HCT116 (cell line): Measurements from ENCODE around the gene ANKRD13C. TPM values are rescaled to one million over a fixed set of nuclear protein-coding genes. Genes with fewer than 3 reads are reported as not detected.

Source experiments
- ATAC-seq: fragments of 200-7000 bp; cut with Tn5 transposase; 2 replicates; pipeline ENCODE4 v1.9.1; 2020; ENCODE audit warnings: mild to moderate bottlenecking, moderate library complexity
- BruUV-seq: library from RNA; stranded (reverse); fragments of 400-500 nt; replicated peaks from 2 replicates; lab custom pipeline; 2021; lab: Mats Ljungman, UMichigan
- CTCF ChIA-PET: fragments of 300-600 bp; sonication (Branson Sonifier 250); formaldehyde crosslinking; loops from one replicate; lab custom pipeline; 2021; ENCODE audit warnings: antibody characterized with exemption; lab: Charles Lee
- POLR2A ChIA-PET: fragments of 300-600, 350-600 bp; sonication (Branson Sonifier 250); formaldehyde crosslinking; loops from one replicate; lab custom pipeline; 2021; ENCODE audit warnings: antibody characterized with exemption; lab: Charles Lee
- RAD21 ChIA-PET, 2 experiments: fragments of 300-600 bp; sonication (Branson Sonifier 250); formaldehyde crosslinking; loops; one replicate each; lab custom pipeline; 2023; ENCODE audit warnings: low total read pairs in 2 of 2; ENCODE audit not compliant: uncharacterized antibody in 2 of 2, unreplicated experiment in 2 of 2, low non-redundant PET in 1 of 2; lab: Charles Lee
- DNase-seq: peaks from one replicate; pipeline ENCODE4 v3.0.0-alpha.2; 2010; ENCODE audit warnings: low read depth, low spot score
- H2AFZ ChIP-seq: fragments of 200-600 bp; shearing (Covaris generic), sonication (generic); 2 replicates; pipeline ENCODE4 v1.6.1; 2017; ENCODE audit warnings: low read depth, mixed run types, mixed read lengths, antibody characterized with exemption, low read length; ENCODE audit not compliant: poor library complexity, severe bottlenecking
- H3K27ac ChIP-seq: 2 replicates; pipeline ENCODE4 v1.5.1; 2012; ENCODE audit warnings: low read depth, low read length
- H3K27me3 ChIP-seq: fragments of 200-600 bp; sonication (generic); 2 replicates; pipeline ENCODE4 v1.6.1; 2016; ENCODE audit warnings: mixed run types, low read length, mixed read lengths; ENCODE audit not compliant: insufficient read depth
- H3K36me3 ChIP-seq, 2 experiments: fragments of 200-500 bp in 1 of 2; fragments of 200-600 bp in 1 of 2; sonication (Bioruptor generic) in 1 of 2; sonication (generic) in 1 of 2; 2 replicates each; pipeline versions ENCODE4 v1.5.1 to v1.6.1; 2014 to 2016; ENCODE audit warnings: low read length in 2 of 2, inconsistent platforms in 1 of 2, mixed read lengths in 1 of 2, mixed run types in 1 of 2; ENCODE audit not compliant: insufficient read depth in 2 of 2, control insufficient read depth in 1 of 2
- H3K4me1 ChIP-seq, 2 experiments: fragments of 200-600 bp in 1 of 2; sonication (generic) in 1 of 2; 2 replicates each; pipeline versions ENCODE4 v1.5.1 to v1.6.1; 2012 to 2017; ENCODE audit warnings: low read length in 2 of 2, inconsistent platforms in 1 of 2, mild to moderate bottlenecking in 1 of 2, mixed read lengths in 1 of 2, mixed run types in 1 of 2, moderate library complexity in 1 of 2; ENCODE audit not compliant: insufficient read depth in 2 of 2, control insufficient read depth in 1 of 2
- H3K4me2 ChIP-seq: fragments of 200-600 bp; sonication (generic); 2 replicates; pipeline ENCODE4 v1.6.1; 2017; ENCODE audit warnings: mixed run types, low read length, mixed read lengths
- H3K4me3 ChIP-seq, 2 experiments: fragments of 200-600 bp in 1 of 2; sonication (generic) in 1 of 2; replicated peaks in 1 of 2; 2 replicates each; pipeline ENCODE4 v1.5.1; 2011 to 2016; ENCODE audit warnings: low read length in 2 of 2, control low read depth in 1 of 2, low read depth in 1 of 2, mild to moderate bottlenecking in 1 of 2, mixed read lengths in 1 of 2, mixed run types in 1 of 2
- H3K79me2 ChIP-seq: fragments of 200-600 bp; sonication (generic); 2 replicates; pipeline ENCODE4 v1.6.1; 2017; ENCODE audit warnings: mild to moderate bottlenecking, mixed run types, low read length, moderate library complexity, mixed read lengths; ENCODE audit not compliant: insufficient read depth
- H3K9ac ChIP-seq: fragments of 200-600 bp; sonication (generic); 2 replicates; pipeline ENCODE4 v1.6.1; 2016; ENCODE audit warnings: low read length, mixed read lengths
- H3K9me2 ChIP-seq: fragments of 200-600 bp; sonication (generic), shearing (Covaris generic); 2 replicates; pipeline ENCODE4 v1.6.1; 2017; ENCODE audit warnings: mixed run types, mild to moderate bottlenecking, moderate library complexity; ENCODE audit not compliant: insufficient read depth
- H3K9me3 ChIP-seq, 2 experiments: fragments of 200-500 bp in 1 of 2; fragments of 200-600 bp in 1 of 2; sonication (Bioruptor generic) in 1 of 2; sonication (generic) in 1 of 2; 2 replicates each; pipeline ENCODE4 v1.6.1; 2014 to 2017; ENCODE audit warnings: low read length in 2 of 2, mixed read lengths in 2 of 2, inconsistent platforms in 1 of 2, low read depth in 1 of 2, mild to moderate bottlenecking in 1 of 2, mixed run types in 1 of 2, moderate library complexity in 1 of 2; ENCODE audit not compliant: control insufficient read depth in 1 of 2, insufficient read depth in 1 of 2
- H4K20me1 ChIP-seq: fragments of 200-600 bp; sonication (generic), shearing (Covaris generic); 2 replicates; pipeline ENCODE4 v1.6.1; 2017; ENCODE audit warnings: mixed run types, mild to moderate bottlenecking, moderate library complexity; ENCODE audit not compliant: insufficient read depth
- CBX3 ChIP-seq: IDR thresholded peaks from 2 replicates; pipeline ENCODE4 v1.6.1; 2012; ENCODE audit warnings: low read depth
- CEBPB ChIP-seq: IDR thresholded peaks from 2 replicates; pipeline ENCODE4 v1.6.1; 2012; ENCODE audit warnings: low read depth
- EGR1 ChIP-seq: IDR thresholded peaks from 2 replicates; pipeline ENCODE4 v1.6.1; 2012; ENCODE audit warnings: low read depth
- ELF1 ChIP-seq: IDR thresholded peaks from 2 replicates; pipeline ENCODE4 v1.6.1; 2012; ENCODE audit warnings: low read depth, borderline replicate concordance
- FOSL1 ChIP-seq: IDR thresholded peaks from 2 replicates; pipeline ENCODE4 v1.6.1; 2012; ENCODE audit warnings: low read depth
- JUND ChIP-seq: IDR thresholded peaks from 2 replicates; pipeline ENCODE4 v1.6.1; 2012
- MAX ChIP-seq: IDR thresholded peaks from 2 replicates; pipeline ENCODE4 v1.6.1; 2012
- POLR2A ChIP-seq: IDR thresholded peaks from 2 replicates; pipeline ENCODE4 v1.7.0; 2011; ENCODE audit warnings: borderline replicate concordance; ENCODE audit not compliant: insufficient read depth, insufficient read length; ENCODE audit errors: extremely low read depth
- POLR2AphosphoS5 ChIP-seq: IDR thresholded peaks from 2 replicates; pipeline ENCODE4 v1.6.1; 2011; ENCODE audit warnings: mild to moderate bottlenecking, low read depth, low read length, moderate library complexity
- SIN3A ChIP-seq: IDR thresholded peaks from 2 replicates; pipeline ENCODE4 v1.6.1; 2012; ENCODE audit warnings: low read depth
- SP1 ChIP-seq: IDR thresholded peaks from 2 replicates; pipeline ENCODE4 v1.6.1; 2012; ENCODE audit warnings: low read depth
- ZBTB33 ChIP-seq: IDR thresholded peaks from 2 replicates; pipeline ENCODE4 v1.6.1; 2011; ENCODE audit warnings: mild to moderate bottlenecking, low read length, moderate library complexity; ENCODE audit not compliant: insufficient replicate concordance; ENCODE audit errors: extremely low read depth
- ZFX ChIP-seq: fragments of 450-650 bp; IDR thresholded peaks from 2 replicates; pipeline ENCODE4 v1.6.1; 2017
- ZNF274 ChIP-seq: fragments of 200-500 bp; sonication (Bioruptor generic); IDR thresholded peaks from 2 replicates; pipeline ENCODE4 v1.6.1; 2014; ENCODE audit warnings: mild to moderate bottlenecking, low read depth, low read length, inconsistent platforms
- intact Hi-C: fragments of 100-400 bp; cut with micrococcal nuclease; formaldehyde crosslinking; loops from 2 replicates; pipeline ENCODE4 v1.10.0; 2022
- total RNA-seq: library from RNA; stranded (reverse); gene quantifications from one replicate; pipeline ENCODE4 v1.2.1, GENCODE V29; 2021; ENCODE audit not compliant: unreplicated experiment
- TF ChIP-seq, protein P1 (sequence below): IDR thresholded peaks from 2 replicates; pipeline ENCODE4 v1.6.1; 2012

ANKRD13C gene
- total RNA-seq, 1 experiment from 2014 or later: 21.1 TPM

DNA sequence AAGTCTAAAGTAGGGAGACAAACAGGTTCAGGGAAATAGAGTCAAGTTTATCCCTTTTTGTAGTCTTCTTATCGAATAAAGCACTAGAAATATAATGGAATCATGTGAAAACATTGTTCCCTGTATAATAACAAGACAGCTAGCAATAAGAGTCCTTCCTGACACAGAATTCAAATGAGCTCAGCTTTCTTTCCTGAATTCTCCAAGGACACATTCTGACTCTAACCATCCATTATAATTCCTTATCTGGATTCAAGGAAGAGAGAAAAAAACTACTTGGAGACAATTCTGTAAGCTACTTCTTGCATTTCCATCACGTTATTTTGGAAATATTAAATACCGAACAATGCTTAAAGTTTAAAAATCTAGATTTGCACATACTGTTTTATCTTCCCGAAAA, 58.8 kb downstream of the ANKRD13C start:
- ATAC-seq (no peak), DNase-seq (no peak)
- no peaks in the 10 kb centered on the region for H3K27me3 ChIP-seq
- no peaks in the 10 kb centered on the region for H3K4me1 ChIP-seq
- BruUV-seq: no TSS peak
- no peaks in the 10 kb centered on the region for H3K9me3 ChIP-seq
- H3K79me2 ChIP-seq: no peaks in the 10 kb centered on the region
- H3K9ac ChIP-seq: no peak overlapping the region
- H3K4me2 ChIP-seq: no peak overlapping the region
- H4K20me1 ChIP-seq: no peaks in the 10 kb centered on the region
- no peak overlapping the region for H2AFZ ChIP-seq
- no peak overlapping the region for H3K27ac ChIP-seq
- intact Hi-C loops: no loop called here
- POLR2A ChIA-PET: no interaction called here
- no peak for TF ChIP-seq CBX3
- no peak for TF ChIP-seq EGR1
- TF ChIP-seq ZFX: no peak
- no peak for TF ChIP-seq JUND
- no peak for TF ChIP-seq SP1
- no peak for TF ChIP-seq CEBPB
- peaks cover 0 to 8% of the 10 kb centered on the region in 2 experiments; a peak in 1 of 4 replicates for H3K36me3 ChIP-seq
- RAD21 ChIA-PET: no interaction called here
- no peak overlapping the region for H3K4me3 ChIP-seq
- H3K9me2 ChIP-seq: no peaks in the 10 kb centered on the region
- CTCF ChIA-PET: no interaction called here

DNA sequence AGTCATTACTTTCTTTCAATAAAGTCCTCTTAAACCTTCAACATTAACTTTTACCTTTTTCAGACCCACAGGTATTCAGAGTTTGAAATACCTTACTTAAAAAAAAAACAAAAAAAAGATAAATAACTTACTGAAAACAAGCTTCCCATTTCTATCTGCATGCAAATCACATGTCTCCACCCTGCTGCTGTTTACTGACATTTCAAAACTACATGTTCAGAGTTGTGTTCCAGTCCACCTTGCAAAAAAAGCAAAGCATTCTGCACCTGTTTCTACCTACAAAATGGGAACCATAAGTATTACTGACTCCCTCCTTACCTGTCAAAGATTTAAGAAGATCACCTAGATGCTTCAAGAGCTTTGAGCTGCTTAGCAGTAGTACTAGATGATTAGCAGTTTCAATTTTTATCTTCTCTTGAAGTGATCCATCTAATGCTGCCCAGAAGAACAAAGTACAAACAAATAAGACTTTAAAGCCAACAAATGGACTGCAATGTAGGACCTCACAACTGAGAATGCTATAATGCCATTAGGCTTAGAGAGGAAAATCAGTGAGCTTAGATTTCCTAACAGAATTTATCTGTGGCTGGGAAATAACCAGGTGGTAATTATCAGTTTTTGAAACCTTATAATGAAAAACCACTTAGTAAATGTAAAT, 61.2 kb downstream of the ANKRD13C start:
- TF ChIP-seq JUND (no peak), POLR2AphosphoS5 (no peak), POLR2A (no peak), FOSL1 (no peak), ELF1 (no peak), ZFX (no peak), MAX (no peak), ZNF274 (no peak), SIN3A (no peak), ZBTB33 (no peak), SP1 (no peak), CBX3 (no peak)
- TF ChIP-seq, protein P1, sequence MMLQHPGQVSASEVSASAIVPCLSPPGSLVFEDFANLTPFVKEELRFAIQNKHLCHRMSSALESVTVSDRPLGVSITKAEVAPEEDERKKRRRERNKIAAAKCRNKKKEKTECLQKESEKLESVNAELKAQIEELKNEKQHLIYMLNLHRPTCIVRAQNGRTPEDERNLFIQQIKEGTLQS: no peak
- Histone ChIP-seq H3K9ac (no peak overlapping the region), H3K27ac (no peak overlapping the region), H3K9me3 (no peaks in the 10 kb centered on the region), H3K4me1 (no peaks in the 10 kb centered on the region), H3K4me3 (no peak overlapping the region), H4K20me1 (no peaks in the 10 kb centered on the region), H3K4me2 (no peak overlapping the region), H3K9me2 (no peaks in the 10 kb centered on the region), H3K79me2 (peaks cover 7% of the 10 kb centered on the region; the same call in 1 of the 2 replicates), H2AFZ (no peak overlapping the region), H3K36me3 (peaks cover 0 to 8% of the 10 kb centered on the region in 2 experiments; a peak in 1 of 4 replicates), H3K27me3 (no peaks in the 10 kb centered on the region)
- BruUV-seq: no TSS peak
- DNase-seq: no peak
- RAD21 ChIA-PET: no interaction called here
- CTCF ChIA-PET: no interaction called here
- intact Hi-C loops: no loop called here
- no peak for ATAC-seq
- POLR2A ChIA-PET: no interaction called here
